NOMO-1 (cell line): ENCODE data around the gene TSPEAR.

Source experiments
- DNase-seq, 2 experiments: peaks; one replicate each; lab custom pipeline; 2025; ENCODE audit not compliant: unreplicated experiment in 2 of 2; lab: John Stamatoyannopoulos, UW

Gene TSPEAR

DNA sequence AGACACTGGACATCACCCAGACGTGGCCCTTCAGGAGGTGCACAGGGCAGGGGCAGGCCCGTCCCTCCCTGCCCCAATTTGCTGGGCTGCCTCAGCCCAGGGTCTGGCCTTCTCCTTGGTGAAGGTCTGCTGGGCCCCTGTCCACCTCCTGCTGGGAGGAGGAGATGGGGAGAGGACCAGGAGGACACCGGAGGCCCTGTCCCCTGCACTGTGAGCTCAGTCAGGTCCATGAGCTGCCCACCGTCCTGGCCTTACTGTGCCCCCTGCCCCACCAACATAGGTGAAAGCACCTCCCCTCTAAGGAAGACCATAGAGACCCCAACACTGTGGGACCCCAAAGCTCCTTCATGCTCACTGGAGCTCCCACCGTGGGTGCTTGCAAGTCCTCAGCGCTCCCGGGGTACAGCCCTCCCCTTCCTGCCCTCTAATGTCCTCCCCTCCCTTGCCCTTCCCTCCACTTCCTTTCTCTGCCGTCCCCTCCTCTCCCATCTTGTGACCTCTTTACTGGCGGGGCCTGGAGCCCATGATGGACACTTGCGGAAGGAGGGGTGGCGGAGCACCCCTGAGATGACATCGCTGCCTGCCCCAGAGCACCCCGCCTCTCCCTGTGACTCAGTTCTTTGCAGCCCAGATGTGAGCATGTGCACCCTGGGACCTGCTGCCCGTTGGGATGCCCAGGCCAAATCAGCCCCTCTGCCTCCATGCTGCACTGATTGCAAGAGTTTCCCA is 251.5 kb downstream of the TSPEAR start:
- no peak for DNase-seq

- no peak for DNase-seq
Observed at GRCh38 chr21:44458971-44459711, 252.2 kb downstream of the TSPEAR start.

DNA sequence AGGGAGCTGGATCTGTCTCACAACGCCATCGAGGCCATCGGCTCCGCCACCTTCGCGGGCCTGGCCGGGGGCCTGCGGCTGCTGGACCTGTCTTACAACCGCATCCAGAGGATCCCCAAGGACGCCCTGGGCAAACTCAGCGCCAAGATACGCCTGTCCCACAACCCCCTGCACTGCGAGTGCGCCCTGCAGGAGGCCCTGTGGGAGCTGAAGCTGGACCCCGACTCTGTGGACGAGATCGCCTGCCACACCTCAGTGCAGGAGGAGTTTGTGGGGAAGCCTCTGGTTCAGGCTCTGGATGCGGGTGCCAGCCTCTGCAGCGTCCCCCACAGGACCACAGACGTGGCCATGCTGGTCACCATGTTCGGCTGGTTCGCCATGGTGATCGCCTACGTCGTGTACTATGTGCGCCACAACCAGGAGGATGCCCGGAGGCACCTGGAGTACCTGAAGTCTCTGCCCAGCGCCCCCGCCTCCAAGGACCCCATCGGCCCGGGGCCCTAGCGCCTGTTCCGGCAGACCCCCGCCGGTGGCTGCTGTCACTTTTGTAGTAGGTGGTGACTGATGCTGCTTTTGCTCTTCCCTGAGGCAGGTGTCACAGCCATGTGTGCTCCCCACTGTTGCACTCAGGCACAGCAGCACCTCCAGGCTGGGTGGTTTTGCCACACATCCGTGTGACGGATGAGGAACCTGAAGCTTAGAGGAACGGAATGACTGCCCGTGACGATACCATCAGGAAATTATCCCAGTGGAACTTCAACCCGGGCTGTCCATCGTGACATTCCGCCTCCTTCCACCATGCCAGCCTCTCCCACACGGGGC is 254.2 kb downstream of the TSPEAR start:
- DNase-seq, result no peak

DNA sequence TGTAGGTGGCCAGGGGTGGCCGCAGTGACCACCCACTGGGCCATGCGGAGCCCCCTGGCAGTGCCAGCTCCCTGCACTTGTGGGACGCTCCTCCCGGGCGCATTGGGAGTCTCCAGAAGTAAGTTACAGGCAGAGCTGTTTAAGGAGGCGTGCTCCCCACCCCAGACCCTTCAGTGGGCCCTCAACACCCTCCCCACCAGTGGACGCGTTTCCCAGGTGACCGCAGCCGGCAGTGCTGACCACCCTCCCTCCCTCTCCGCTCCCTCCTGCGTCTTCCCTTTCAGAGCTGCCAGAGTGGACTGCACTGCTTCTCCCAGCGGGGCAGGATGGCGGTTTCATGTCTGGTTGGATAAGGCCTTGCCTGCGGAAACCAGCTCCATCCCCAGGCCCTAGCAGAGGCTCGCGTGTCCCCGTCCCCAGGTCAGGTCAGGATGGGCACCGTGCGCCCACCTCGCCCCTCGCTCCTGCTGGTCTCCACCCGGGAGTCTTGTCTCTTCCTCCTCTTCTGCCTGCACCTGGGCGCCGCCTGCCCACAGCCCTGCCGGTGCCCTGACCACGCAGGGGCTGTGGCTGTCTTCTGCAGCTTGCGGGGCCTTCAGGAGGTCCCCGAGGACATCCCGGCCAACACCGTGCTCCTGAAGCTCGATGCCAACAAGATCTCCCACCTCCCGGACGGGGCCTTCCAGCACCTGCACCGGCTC is 255.0 kb downstream of the TSPEAR start:
- DNase-seq, result no peak

DNA sequence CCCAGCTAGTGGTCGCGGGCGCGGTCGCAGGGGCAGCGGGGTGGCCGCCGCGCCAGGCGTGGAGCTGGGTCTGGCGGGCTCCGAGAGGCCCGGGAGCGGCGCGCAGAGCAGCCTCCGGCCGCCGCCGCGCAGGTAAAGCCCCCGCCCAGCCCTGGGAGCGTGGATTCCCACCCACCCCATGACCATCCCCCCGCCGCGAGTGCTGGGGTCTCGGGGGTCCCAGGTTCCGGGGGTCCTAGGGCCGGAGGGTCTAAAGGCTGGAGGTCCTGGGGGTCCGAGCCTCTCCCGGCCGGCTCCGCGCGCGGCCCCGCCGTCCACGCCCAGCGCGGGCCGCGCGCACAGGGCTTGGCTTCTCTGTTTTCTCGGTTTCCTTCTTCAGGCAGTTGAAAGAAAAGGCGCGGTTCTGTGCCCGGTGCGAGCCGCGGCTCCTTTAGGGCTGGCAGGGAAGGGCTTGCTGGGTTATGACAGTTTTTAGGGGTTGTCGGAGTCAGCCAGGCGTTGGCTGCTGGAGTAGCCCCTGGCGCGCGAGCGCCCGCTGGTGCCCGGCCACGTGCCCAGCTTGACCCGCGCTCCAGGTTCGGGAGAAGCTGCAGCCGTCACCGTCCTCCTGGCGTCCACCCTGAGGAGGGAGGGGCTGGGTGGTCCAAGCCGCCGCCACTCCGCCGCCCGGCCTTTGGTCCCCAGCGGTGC is 255.7 kb downstream of the TSPEAR start:
- peak; percentile 61 to 62 for DNase-seq

GRCh38 chr21:44454747-44455523 is 256.4 kb downstream of the TSPEAR start, which contains the start of gene LRRC3:
TSS of gene LRRC3 (plus strand) at chr21:44455510. CDS start at chr21:44456645, 1,135 bp downstream.
- DNase-seq, result peak; percentile 26 to 38

GRCh38 chr21:44454058-44454457 is 257.3 kb downstream of the TSPEAR start:
- no peak for DNase-seq

GRCh38 chr21:44453120-44453519 is 258.3 kb downstream of the TSPEAR start:
- DNase-seq, result no peak

GRCh38 chr21:44450999-44451398 is 260.4 kb downstream of the TSPEAR start:
- no peak for DNase-seq

DNA sequence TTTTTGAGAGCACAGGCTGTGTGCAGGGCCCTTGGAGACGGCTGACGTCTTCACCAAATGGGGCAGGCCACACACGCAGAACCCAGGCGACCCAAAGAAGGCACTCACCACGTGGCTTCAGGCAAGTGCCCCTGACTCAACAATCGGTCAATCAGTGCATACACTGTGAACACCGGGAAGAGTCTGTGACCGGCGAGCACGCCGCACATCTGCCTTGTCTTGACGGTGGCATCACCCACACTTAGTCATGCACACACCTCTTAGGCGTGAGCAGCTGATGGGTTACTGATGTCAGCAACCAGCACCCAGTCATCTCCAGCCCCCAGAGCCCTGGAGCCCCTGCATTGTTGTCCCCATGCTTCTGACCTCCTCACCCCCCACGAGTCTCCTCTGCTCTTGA is 261.0 kb downstream of the TSPEAR start:
- no peak for DNase-seq

DNA sequence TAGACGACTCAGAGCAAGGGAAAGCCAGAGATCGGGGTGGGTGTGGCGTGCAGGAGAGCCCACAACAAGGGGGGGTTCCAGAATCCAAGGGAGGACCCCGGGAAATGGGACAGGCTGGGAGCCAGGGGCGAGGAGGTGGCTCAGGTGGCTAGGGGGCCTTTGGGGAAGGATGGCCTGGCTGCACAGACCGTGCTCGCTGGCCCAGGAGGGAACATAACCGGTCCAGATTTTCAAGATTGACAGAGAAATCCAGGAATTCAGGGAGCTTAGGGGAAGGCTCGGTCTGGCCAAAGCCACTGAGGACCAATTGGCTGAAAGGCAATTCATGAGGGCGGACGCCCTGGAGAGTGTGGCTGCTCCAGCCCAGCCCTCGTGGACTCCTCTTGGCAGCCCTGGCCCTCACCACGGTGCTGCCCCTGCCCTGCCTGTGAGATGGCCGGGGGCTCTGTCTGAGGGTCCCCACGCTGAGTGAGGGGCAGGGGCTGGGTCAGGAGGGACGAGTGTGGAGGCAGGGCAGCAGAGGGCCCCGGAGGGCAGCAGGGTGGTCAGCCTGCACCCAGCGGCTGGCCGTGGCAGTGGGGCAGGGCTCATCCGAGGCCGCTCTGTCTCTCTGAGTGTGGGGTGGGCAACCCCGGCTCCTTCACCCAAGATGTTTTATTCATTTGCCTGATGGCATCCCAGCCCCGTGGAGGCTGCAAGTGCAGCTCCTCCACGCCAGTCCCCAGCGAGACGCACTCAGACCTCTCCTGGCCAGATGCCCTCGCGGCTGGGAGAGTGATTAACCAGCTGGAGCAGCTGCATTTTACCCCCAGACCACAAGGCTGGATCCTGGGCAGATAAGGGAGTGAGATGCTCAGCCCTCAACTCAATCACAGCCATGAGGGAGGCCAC is 261.7 kb downstream of the TSPEAR start:
- no peak for DNase-seq

GRCh38 chr21:44448651-44449131 is 262.7 kb downstream of the TSPEAR start:
- no peak for DNase-seq
